ENCODE results near the gene DGKE.

The DGKE gene

GRCh38 chr17:56851008-56851407, 17.1 kb downstream of the DGKE start:
- no peak for DNase-seq

GRCh38 chr17:56861899-56862298, 27.9 kb downstream of the DGKE start:
- no peak for DNase-seq

- DNase-seq = no peak
Observed at GRCh38 chr17:56863974-56864373, 30.0 kb downstream of the DGKE start.

GRCh38 chr17:56866076-56866475, 32.1 kb downstream of the DGKE start:
- no peak for DNase-seq

GRCh38 chr17:56866496-56866895, 32.5 kb downstream of the DGKE start:
- DNase-seq = no peak

GRCh38 chr17:56867948-56868376, 34.0 kb downstream of the DGKE start:
- DNase-seq = no peak

GRCh38 chr17:56868716-56869115, 34.8 kb downstream of the DGKE start:
- no peak for DNase-seq

GRCh38 chr17:56870081-56870651, 36.2 kb downstream of the DGKE start:
- no peak for DNase-seq

GRCh38 chr17:56876766-56877179, 42.8 kb downstream of the DGKE start:
- DNase-seq = no peak

GRCh38 chr17:56879280-56879679, 45.3 kb downstream of the DGKE start:
- DNase-seq = no peak

GRCh38 chr17:56880133-56880532, 46.2 kb downstream of the DGKE start:
- DNase-seq = no peak

- DNase-seq = no peak
Observed at GRCh38 chr17:56880571-56880970, 46.6 kb downstream of the DGKE start.

GRCh38 chr17:56881685-56882295, 47.8 kb downstream of the DGKE start:
- DNase-seq = no peak

- DNase-seq = no peak
Observed at GRCh38 chr17:56883616-56884015, 49.7 kb downstream of the DGKE start.

GRCh38 chr17:56884483-56885311, 50.7 kb downstream of the DGKE start:
- DNase-seq = peak in 2 of 3 experiments; percentile 46 to 81

- DNase-seq = peak in 2 of 3 experiments; percentile 41 to 77
Observed at GRCh38 chr17:56885312-56885657, 51.3 kb downstream of the DGKE start.

- DNase-seq = no peak
Observed at GRCh38 chr17:56886288-56886731, 52.4 kb downstream of the DGKE start.

- DNase-seq = no peak
Observed at GRCh38 chr17:56887105-56887504, 53.2 kb downstream of the DGKE start.

GRCh38 chr17:56887552-56888467, 53.9 kb downstream of the DGKE start:
- DNase-seq = no peak

GRCh38 chr17:56890390-56890789, 56.4 kb downstream of the DGKE start:
- no peak for DNase-seq

GRCh38 chr17:56890906-56891674, 57.1 kb downstream of the DGKE start:
- DNase-seq = no peak

GRCh38 chr17:56891751-56892150, 57.8 kb downstream of the DGKE start:
- no peak for DNase-seq
